AG10803 (cell line): ENCODE data around the gene CNTN4.

Experiments
- DNase-seq: peaks from one replicate; pipeline ENCODE4 v3.0.0; 2010; ENCODE audit warnings: low read depth
- H3K4me3 ChIP-seq: 2 replicates; pipeline ENCODE4 v1.5.1; 2011; ENCODE audit warnings: mild to moderate bottlenecking, low read length, control low read depth
- CTCF ChIP-seq: conservative IDR thresholded peaks from 2 replicates; pipeline ENCODE4 v1.5.1; 2011; ENCODE audit warnings: mild to moderate bottlenecking, low read length, control low read depth, inconsistent platforms

Gene CNTN4

GRCh38 chr3:2465842-2466241, 367.2 kb downstream of the CNTN4 start:
- DNase-seq: no peak
- TF ChIP-seq CTCF: no peak
- H3K4me3 ChIP-seq: no peak overlapping the region

- TF ChIP-seq CTCF: no peak
- no peak for DNase-seq
- H3K4me3 ChIP-seq: no peak overlapping the region
These were observed 370.1 kb downstream of the CNTN4 start for GRCh38 chr3:2468816-2469215.

DNA sequence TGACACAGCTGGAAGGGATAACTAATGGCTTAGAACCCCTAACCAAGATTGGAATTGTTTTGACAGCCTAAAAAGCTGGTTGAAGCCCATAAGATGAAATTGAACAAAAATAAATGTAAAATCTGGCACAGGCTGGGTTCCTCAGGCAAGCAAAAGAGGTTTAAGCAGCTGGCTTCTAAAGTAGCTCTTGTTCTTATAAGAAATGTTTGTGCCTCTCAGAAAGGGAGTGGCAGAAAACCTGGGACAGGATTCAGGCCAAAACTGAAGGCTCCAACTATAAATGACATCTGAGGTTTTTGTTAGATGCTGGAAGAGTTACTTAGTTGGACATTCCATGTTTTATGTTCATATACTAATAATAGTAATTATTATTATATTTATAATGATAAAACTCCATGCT, 378.3 kb downstream of the CNTN4 start:
- TF ChIP-seq CTCF: no peak
- H3K4me3 ChIP-seq: no peak overlapping the region
- DNase-seq: no peak

- TF ChIP-seq CTCF: no peak
- no peak overlapping the region for H3K4me3 ChIP-seq
These were observed 379.0 kb downstream of the CNTN4 start for GRCh38 chr3:2477620-2478019.

GRCh38 chr3:2484162-2485026, 385.7 kb downstream of the CNTN4 start:
- no peak overlapping the region for H3K4me3 ChIP-seq
- no peak for TF ChIP-seq CTCF
- no peak for DNase-seq

More at GRCh38 chr3:2477620-2478019, 379.0 kb downstream of the CNTN4 start:
- DNase-seq: no peak

GRCh38 chr3:2485027-2485375, 386.3 kb downstream of the CNTN4 start:
- DNase-seq: no peak
- no peak for TF ChIP-seq CTCF
- no peak overlapping the region for H3K4me3 ChIP-seq

DNA sequence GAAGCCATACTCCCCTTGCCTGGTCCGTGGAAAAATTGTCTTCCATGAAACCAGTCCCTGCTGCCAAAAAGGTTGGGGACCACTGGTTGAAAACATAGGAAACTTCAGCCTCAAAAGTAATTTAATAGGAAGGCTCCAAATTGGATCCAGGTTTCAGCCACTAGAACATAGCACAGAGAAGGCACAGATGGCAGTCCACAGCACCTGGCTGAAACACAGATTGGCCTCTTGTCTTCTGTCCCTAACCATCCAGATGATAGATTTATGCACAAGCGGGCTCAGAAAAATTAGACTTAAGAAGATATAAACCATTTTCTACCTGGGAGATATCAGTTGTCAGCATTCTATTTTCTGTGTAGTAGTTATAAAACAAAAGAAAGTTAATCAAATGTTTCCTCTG, 397.1 kb downstream of the CNTN4 start:
- DNase-seq: no peak
- no peak for TF ChIP-seq CTCF
- no peak overlapping the region for H3K4me3 ChIP-seq
